ENCODE results near the gene SPDYE6.
"Not testable (repeated sequence)": the region's sequence is repeated elsewhere in the genome, so short reads cannot be mapped to it uniquely, and the experiment has no call there.

SPDYE6 gene

GRCh38 chr7:102363549-102364393 is 7.5 kb upstream of the SPDYE6 start:
- DNase-seq (ENCODE audit: low spot score) (peak; percentile 98), FAIRE-seq (peak; percentile 55)

GRCh38 chr7:102346983-102347382 is 9.3 kb downstream of the SPDYE6 start:
- not testable (repeated sequence) for FAIRE-seq; DNase-seq (ENCODE audit: low spot score)

GRCh38 chr7:102340599-102341368 is 15.5 kb downstream of the SPDYE6 start:
- peak; percentile 93 for FAIRE-seq
- peak; percentile 59 for DNase-seq (ENCODE audit: low spot score)

- not testable (repeated sequence) for DNase-seq (ENCODE audit: low spot score); FAIRE-seq
These were observed 18.8 kb downstream of the SPDYE6 start for GRCh38 chr7:102337420-102337819.

DNA sequence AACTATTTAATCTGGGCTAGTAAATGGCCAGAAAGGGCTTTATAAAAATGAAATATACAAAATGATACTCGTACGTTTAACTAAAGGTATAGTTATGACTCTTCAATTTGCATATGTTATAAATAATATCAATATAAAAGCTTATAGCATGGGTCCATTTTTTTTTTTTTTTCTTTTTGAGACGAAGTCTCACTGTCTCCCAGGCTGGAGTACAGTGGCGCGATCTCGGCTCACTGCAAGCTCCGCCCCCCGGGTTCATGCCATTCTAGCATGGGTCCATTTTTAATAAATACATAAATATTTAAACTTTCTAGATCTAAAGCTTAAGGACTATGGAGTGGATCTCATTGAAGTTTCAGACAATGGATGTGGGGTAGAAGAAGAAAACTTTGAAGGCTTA is 19.2 kb downstream of the SPDYE6 start:
- FAIRE-seq; DNase-seq (ENCODE audit: low spot score): not testable (repeated sequence)

DNA sequence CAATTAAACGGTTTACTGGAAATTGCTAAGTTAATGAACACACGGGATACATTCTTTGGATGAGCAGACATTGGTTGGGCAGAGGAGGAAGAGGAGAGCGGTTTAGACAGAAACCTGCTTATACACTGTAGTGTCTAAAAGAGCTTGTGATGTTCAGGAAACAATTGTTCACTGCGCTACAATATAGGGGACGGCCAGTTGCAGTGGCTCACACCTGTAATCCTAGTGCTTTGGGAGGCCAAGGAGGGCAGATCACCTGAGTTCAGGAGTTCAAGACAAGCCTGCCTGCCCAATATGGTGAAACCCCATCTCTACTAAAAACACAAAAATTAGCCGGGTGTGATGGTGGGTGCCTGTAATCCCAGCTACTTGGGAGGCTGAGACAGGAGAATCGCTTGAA is 20.7 kb downstream of the SPDYE6 start:
- DNase-seq (ENCODE audit: low spot score) = not testable (repeated sequence)

GRCh38 chr7:102330666-102331460 is 25.4 kb downstream of the SPDYE6 start:
- FAIRE-seq = not testable (repeated sequence)

More for the DNA sequence above, 20.7 kb downstream of the SPDYE6 start:
- not testable (repeated sequence) for FAIRE-seq

DNA sequence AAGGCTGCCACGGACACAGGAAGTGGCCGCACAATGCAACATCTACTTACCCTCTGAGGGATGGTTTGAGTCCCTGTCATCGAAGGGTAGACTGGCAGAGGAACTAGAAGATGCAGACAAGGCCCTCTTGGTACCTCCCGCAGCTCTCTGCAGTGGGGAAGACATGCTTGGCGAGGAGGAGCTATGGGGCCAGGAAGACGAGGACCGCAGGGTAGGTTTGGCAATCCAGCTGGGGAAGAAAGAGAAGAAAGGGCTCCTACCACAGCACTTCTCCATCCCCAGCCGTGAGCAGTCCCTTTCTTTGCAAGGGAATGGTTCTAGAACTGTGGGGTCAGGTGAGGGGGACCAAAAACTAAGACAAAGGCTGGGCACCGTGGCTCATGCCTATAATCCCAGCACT is 26.9 kb downstream of the SPDYE6 start:
- DNase-seq (ENCODE audit: low spot score); FAIRE-seq: not testable (repeated sequence)

More at GRCh38 chr7:102330666-102331460, 25.4 kb downstream of the SPDYE6 start:
- not testable (repeated sequence) for DNase-seq (ENCODE audit: low spot score)

DNA sequence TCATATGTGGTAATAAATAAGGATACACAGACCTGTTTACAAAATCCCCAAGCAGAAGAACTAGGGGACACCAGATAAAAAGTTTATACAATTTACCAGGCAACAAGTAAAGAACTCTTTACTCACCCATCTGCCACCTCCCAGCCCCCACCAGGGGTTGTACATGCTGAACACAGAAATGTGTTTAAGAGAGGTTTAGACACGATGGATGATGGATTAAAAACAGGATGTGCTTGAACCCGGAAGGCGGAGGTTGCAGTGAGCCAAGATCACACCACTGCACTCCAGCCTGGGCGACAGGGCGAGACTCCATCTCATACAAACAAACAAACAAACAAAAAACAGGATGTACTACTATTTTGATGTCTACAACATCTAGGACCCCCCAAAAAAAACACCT is 27.4 kb downstream of the SPDYE6 start:
- not testable (repeated sequence) for FAIRE-seq; DNase-seq (ENCODE audit: low spot score)

- not testable (repeated sequence) for FAIRE-seq; DNase-seq (ENCODE audit: low spot score)
These were observed 29.1 kb downstream of the SPDYE6 start for GRCh38 chr7:102327183-102327582.

DNA sequence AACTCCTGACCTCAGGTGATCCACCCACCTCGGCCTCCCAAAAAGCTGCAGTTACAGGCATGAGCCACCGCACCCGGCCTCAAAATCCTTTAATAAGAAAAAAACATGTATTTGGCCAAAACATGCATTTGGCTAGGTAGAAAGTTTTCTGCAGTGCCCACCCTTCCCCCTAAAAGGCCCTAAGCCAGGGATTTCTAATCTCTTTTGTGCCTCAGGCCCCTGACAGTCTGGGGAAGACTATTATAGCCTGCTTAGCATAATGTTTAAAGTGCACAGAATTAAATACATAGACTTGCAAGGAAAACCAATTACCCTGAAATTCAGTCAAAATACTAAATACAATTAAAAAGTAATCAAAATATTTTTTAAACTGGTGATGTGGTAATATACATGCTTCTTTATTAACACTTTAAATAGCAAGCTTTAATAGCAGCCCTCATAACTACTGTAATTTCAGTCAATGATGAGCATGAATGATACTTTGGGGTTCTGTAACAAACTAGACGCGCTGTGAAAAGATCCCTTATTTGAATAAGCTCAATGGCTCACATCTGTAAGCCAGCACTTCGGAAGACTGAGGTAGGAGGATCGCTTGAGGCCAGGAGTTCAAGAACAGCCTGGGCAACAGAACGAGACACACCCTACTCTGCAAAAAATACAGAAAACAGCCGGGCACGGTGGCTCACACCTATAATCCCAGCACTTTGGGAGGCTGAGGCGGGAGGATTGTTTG is 29.9 kb downstream of the SPDYE6 start:
- no peak for DNase-seq (ENCODE audit: low spot score)
- no peak for FAIRE-seq

- FAIRE-seq; DNase-seq (ENCODE audit: low spot score): not testable (repeated sequence)
These were observed 31.1 kb downstream of the SPDYE6 start for GRCh38 chr7:102325106-102325505.

DNA sequence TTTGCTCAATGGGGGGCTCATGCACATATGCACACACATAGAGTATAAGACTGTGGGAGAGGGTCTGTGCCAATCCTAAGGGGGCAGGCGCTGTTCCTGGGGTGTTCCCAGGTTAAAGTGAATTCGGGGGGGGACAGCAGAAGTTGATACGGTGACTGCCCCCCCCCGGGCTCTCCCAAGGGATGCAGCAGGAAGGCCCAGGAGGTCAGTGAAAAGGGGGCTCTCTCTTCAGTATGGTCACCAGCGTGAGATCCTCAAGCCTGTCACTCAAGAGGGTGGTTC is 32.4 kb downstream of the SPDYE6 start:
- FAIRE-seq (no peak), DNase-seq (ENCODE audit: low spot score) (no peak)

DNA sequence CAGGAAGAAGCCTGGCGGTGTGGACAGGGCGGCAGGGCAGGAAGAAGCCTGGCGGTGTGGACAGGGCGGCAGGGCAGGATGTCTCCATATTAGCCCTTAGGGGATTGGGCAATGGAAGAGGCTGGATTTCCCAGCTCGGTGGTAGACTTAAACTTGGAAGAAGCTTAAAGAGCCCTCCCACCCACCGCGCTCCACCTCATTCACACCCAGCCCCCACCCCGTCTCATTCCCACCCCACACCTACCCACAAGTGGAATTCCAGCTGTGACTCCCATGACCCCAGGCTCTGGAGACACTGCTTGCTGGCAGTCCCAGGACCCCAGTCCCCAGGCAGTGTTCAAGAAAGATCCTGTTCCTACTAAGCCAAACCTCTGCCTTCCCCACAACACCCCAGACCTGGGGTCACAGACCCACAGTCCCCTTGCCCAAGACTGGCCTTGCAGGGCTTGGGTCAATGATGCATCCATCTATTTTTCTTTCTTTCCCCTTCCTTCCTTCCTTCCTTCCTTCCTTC is 34.0 kb downstream of the SPDYE6 start:
- no peak for FAIRE-seq
- no peak for DNase-seq (ENCODE audit: low spot score)

DNA sequence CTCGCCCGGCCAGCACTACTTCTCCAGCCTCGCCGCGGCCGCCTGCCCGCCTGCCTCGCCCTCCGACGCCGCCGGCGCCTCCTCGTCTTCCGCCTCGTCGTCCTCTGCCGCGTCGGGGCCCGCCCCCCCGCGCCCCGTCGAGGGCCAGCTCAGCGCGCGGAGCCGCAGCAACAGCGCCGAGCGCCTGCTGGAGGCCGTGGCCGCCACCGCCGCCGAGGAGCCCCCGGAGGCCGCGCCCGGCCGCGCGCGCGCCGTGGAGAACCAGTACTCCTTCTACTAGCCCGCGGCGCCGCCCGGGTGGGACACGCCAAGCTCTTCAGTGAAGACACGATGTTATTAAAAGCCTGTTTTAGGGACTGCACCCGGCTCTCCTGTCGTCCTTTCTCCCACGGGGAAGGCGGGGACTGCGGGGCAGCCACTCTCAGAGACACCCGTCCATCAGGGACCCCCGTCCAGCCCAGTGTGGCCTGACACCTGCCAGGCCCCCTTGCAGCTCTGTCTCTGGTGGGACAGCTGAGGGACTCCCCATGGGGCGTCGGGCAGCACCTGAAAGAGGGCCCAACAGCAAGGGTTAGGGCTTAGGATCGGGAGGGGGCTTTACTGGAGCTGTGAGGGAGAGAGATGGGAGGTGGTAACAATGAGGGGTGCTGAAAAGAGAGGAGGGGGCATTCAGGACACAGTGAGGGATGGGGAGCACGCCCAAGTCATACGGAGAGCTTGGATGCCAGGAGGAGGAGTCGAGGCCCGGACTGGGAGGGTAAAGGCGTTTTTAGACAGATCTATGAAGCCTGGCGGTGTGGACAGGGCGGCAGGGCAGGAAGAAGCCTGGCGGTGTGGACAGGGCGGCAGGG is 34.7 kb downstream of the SPDYE6 start:
- DNase-seq (ENCODE audit: low spot score) = no peak
- FAIRE-seq = no peak

DNA sequence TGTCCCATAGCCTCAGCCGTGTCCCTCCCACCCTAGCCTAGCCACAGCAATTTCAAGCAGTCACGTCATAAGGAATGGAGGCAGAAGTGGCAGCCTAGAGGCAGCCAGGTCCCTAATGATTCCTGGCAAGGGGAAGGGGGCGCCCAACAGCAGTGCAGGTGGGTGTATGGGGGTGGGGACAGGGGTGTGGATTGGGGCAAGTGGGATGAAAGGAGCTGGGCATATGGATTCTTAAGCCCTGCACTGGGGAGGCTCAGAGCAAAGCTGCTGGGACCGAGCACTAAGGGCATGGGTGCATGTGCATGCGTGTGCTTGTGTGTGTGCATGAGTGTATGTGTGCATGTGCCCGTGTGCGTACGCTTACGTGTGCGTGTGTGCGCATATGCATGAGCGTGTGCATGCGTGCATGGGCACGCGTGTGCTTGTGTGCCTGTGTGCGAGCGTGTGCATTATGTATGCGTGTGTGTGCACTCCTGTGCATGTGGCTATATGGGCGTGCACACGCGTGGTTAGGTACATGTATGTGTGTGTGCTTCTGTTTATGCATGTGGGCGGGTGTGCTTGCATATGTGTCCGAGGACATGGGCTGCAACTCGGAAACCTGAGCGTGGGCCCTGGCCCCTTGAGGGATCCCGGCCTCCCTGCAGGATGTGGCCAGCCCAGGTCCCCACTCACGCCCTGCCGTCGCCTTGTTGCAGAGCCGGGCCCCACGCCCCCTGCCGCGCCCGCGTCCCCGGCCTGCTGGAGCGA is 35.5 kb downstream of the SPDYE6 start:
- FAIRE-seq (no peak), DNase-seq (ENCODE audit: low spot score) (no peak)

DNA sequence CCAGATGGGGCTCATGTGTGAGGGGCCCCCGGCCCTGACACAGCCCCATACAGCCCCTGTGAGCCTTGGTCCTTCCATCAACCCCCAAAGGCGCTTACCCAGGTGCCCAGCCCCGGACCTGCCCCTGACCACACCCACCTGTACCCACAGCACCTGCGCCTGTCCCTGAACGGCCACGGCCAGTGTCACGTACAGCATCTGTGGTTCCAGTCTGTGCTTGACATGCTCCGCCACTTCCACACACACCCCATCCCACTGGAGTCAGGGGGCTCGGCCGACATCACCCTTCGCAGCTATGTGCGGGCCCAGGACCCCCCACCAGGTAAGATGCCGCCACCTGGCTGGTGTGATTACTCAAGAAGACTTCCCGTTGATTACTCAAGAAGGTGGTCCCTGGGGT is 36.1 kb downstream of the SPDYE6 start:
- no peak for FAIRE-seq
- no peak for DNase-seq (ENCODE audit: low spot score)

- FAIRE-seq = no peak
- no peak for DNase-seq (ENCODE audit: low spot score)
These were observed 36.6 kb downstream of the SPDYE6 start for GRCh38 chr7:102319671-102320070.

- no peak for FAIRE-seq
- no peak for DNase-seq (ENCODE audit: low spot score)
These were observed 37.7 kb downstream of the SPDYE6 start for GRCh38 chr7:102318482-102318971.
